Lung microvascular endothelial cell (primary cell): ENCODE data around the gene DNM3. TPM values are rescaled to one million over a fixed set of nuclear protein-coding genes. Genes with fewer than 3 reads are reported as not detected.

Experiments
- DNase-seq, 2 donors: peaks; one replicate each; pipeline versions ENCODE4 v3.0.0 to v3.0.0-alpha.2; 2010; ENCODE audit warnings: low read depth in 2 of 2
- total RNA-seq: library from RNA; depleted of rRNA; stranded (reverse); fragments of >200 nt; gene quantifications from 2 replicates; pipeline ENCODE4 v1.2.1, GENCODE V29; 2014

DNM3 gene
- total RNA-seq, 1 donor from 2014 or later = 4.0 TPM

GRCh38 chr1:172169836-172170235 lies 328.5 kb downstream of the DNM3 start:
- DNase-seq = no peak

- DNase-seq = no peak
These were observed 331.1 kb downstream of the DNM3 start for GRCh38 chr1:172172352-172172831.

- no peak for DNase-seq
These were observed 334.9 kb downstream of the DNM3 start for GRCh38 chr1:172176206-172176605.

- no peak for DNase-seq
These were observed 336.6 kb downstream of the DNM3 start for GRCh38 chr1:172177849-172178248.

- DNase-seq = no peak
These were observed 337.6 kb downstream of the DNM3 start for GRCh38 chr1:172178886-172179285.

GRCh38 chr1:172179918-172180317 lies 338.6 kb downstream of the DNM3 start:
- DNase-seq = no peak

- peak; percentile 64 to 77 for DNase-seq
These were observed 339.4 kb downstream of the DNM3 start for GRCh38 chr1:172180501-172181285.

- DNase-seq = no peak
These were observed 343.4 kb downstream of the DNM3 start for GRCh38 chr1:172184506-172185191.

- peak in 1 of 2 donors; percentile 26 for DNase-seq
These were observed 343.9 kb downstream of the DNM3 start for GRCh38 chr1:172185211-172185610.

GRCh38 chr1:172185996-172186395 lies 344.7 kb downstream of the DNM3 start:
- DNase-seq = no peak

GRCh38 chr1:172201572-172201971 lies 360.3 kb downstream of the DNM3 start:
- DNase-seq = no peak

- no peak for DNase-seq
These were observed 362.0 kb downstream of the DNM3 start for GRCh38 chr1:172203135-172203823.

- no peak for DNase-seq
These were observed 362.6 kb downstream of the DNM3 start for GRCh38 chr1:172203902-172204301.

- DNase-seq = no peak
These were observed 365.0 kb downstream of the DNM3 start for GRCh38 chr1:172206256-172206655.

- no peak for DNase-seq
These were observed 367.3 kb downstream of the DNM3 start for GRCh38 chr1:172208635-172209034.

GRCh38 chr1:172211221-172211620 lies 369.9 kb downstream of the DNM3 start:
- DNase-seq = no peak

- no peak for DNase-seq
These were observed 370.8 kb downstream of the DNM3 start for GRCh38 chr1:172212124-172212523.

GRCh38 chr1:172215006-172215405 lies 373.7 kb downstream of the DNM3 start:
- DNase-seq = no peak

GRCh38 chr1:172219966-172220365 lies 378.7 kb downstream of the DNM3 start:
- no peak for DNase-seq

- peak in 1 of 2 donors; percentile 8 for DNase-seq
These were observed 379.1 kb downstream of the DNM3 start for GRCh38 chr1:172220376-172220775.

GRCh38 chr1:172221436-172221835 lies 380.1 kb downstream of the DNM3 start:
- DNase-seq = no peak

GRCh38 chr1:172224871-172225270 lies 383.6 kb downstream of the DNM3 start:
- no peak for DNase-seq
